Activated T-cell treated with anti-CD3 and anti-CD28 coated beads, Interleukin-2, amount 50 U/mL, for 48 hours (primary cell): ENCODE measurements around the gene NDUFB4.
"Not testable (repeated sequence)": the region's sequence is repeated elsewhere in the genome, so short reads cannot be mapped to it uniquely, and the experiment has no call there.

ENCODE experiments used
- DNase-seq, 2 experiments: peaks; one replicate each; pipeline ENCODE4 v3.0.0-alpha.2; 2020

The NDUFB4 gene

GRCh38 chr3:120572027-120572426, 24.1 kb upstream of the NDUFB4 start:
- no peak for DNase-seq

- no peak for DNase-seq
Observed at GRCh38 chr3:120587332-120587975, 8.7 kb upstream of the NDUFB4 start.

- no peak for DNase-seq
Observed at GRCh38 chr3:120595788-120596115, 384 bp upstream of the NDUFB4 start.

- no peak for DNase-seq
Observed at GRCh38 chr3:120596853-120597223, 702 bp downstream of the NDUFB4 start.

GRCh38 chr3:120597445-120598049, 1.4 kb downstream of the NDUFB4 start:
- DNase-seq, result no peak

- no peak for DNase-seq
Observed at GRCh38 chr3:120599211-120599610, 3.1 kb downstream of the NDUFB4 start.

- no peak for DNase-seq
Observed at GRCh38 chr3:120601554-120601953, 5.4 kb downstream of the NDUFB4 start.

- DNase-seq, result no peak
Observed at GRCh38 chr3:120602682-120603081, 6.5 kb downstream of the NDUFB4 start.

GRCh38 chr3:120604382-120604781, 8.2 kb downstream of the NDUFB4 start:
- no peak for DNase-seq

GRCh38 chr3:120604784-120605183, 8.6 kb downstream of the NDUFB4 start:
- DNase-seq, result no peak

GRCh38 chr3:120608506-120608905, 12.4 kb downstream of the NDUFB4 start:
- no peak for DNase-seq

- DNase-seq, result no peak
Observed at GRCh38 chr3:120614765-120615164, 18.6 kb downstream of the NDUFB4 start.

- DNase-seq, result no peak
Observed at GRCh38 chr3:120615847-120616609, 19.9 kb downstream of the NDUFB4 start.

- not testable (repeated sequence) for DNase-seq
Observed at GRCh38 chr3:120616745-120617144, 20.6 kb downstream of the NDUFB4 start.

GRCh38 chr3:120622457-120622856, 26.3 kb downstream of the NDUFB4 start:
- no peak for DNase-seq

GRCh38 chr3:120622870-120623726, 27.0 kb downstream of the NDUFB4 start:
- DNase-seq, result peak; percentile 20 to 25

GRCh38 chr3:120623727-120624093, 27.6 kb downstream of the NDUFB4 start:
- DNase-seq, result no peak

GRCh38 chr3:120625159-120625586, 29.0 kb downstream of the NDUFB4 start:
- no peak for DNase-seq

- no peak for DNase-seq
Observed at GRCh38 chr3:120634539-120634938, 38.4 kb downstream of the NDUFB4 start.

- no peak for DNase-seq
Observed at GRCh38 chr3:120636795-120637401, 40.8 kb downstream of the NDUFB4 start.

- no peak for DNase-seq
Observed at GRCh38 chr3:120637851-120638559, 41.9 kb downstream of the NDUFB4 start.

GRCh38 chr3:120638820-120639219, 42.7 kb downstream of the NDUFB4 start:
- not testable (repeated sequence) for DNase-seq
